AG04450 (cell line): ENCODE measurements around the gene MYH10. TPM values are rescaled to one million over a fixed set of nuclear protein-coding genes. Genes with fewer than 3 reads are reported as not detected.

Experiments
- CTCF ChIA-PET: fragments of 300-600, 350-600 bp; formaldehyde crosslinking; extraction: SDS; loops from one replicate; lab custom pipeline; 2022; ENCODE audit warnings: antibody characterized with exemption, inconsistent platforms; lab: Charles Lee
- POLR2A ChIA-PET: fragments of 350-600 bp; formaldehyde crosslinking; extraction: SDS; loops from one replicate; lab custom pipeline; 2021; ENCODE audit warnings: antibody characterized with exemption, inconsistent platforms; lab: Yijun Ruan, JAX
- DNase-seq: peaks from one replicate; pipeline ENCODE4 v3.0.0-alpha.2; 2011; ENCODE audit warnings: low read depth, low spot score
- H3K27ac ChIP-seq: one replicate; pipeline ENCODE4 v1.5.1; 2012; ENCODE audit warnings: low read depth, low read length, control low read depth
- H3K27me3 ChIP-seq: one replicate; pipeline ENCODE4 v1.6.0; 2012; ENCODE audit warnings: low read length; ENCODE audit not compliant: control insufficient read depth, insufficient read depth
- H3K4me3 ChIP-seq: 2 replicates; pipeline ENCODE4 v1.5.1; 2011; ENCODE audit warnings: mild to moderate bottlenecking, low read depth, low read length, control low read depth
- H3K9me3 ChIP-seq: 2 replicates; pipeline ENCODE4 v1.5.1; 2012; ENCODE audit warnings: low read length; ENCODE audit not compliant: control insufficient read depth, insufficient read depth
- CTCF ChIP-seq: IDR thresholded peaks from 2 replicates; pipeline ENCODE4 v1.5.1; 2011; ENCODE audit warnings: low read depth, low read length, control low read depth, inconsistent platforms
- polyA plus RNA-seq: library from polyadenylated mRNA; depleted of rRNA; stranded (reverse); fragments of >200 nt; gene quantifications from 2 replicates; pipeline ENCODE4 v1.2.3, GENCODE V29; 2011

MYH10 gene
- polyA plus RNA-seq, 1 experiment: 103 TPM

- ChIA-PET POLR2A (no interaction called here), CTCF (no interaction called here)
- Histone ChIP-seq H3K27me3 (no peaks in the 10 kb centered on the region), H3K9me3 (no peaks in the 10 kb centered on the region), H3K4me3 (no peak overlapping the region), H3K27ac (no peak overlapping the region)
- no peak for DNase-seq
- TF ChIP-seq CTCF: no peak
Observed at GRCh38 chr17:8522577-8522976, 107.9 kb downstream of the MYH10 start.

GRCh38 chr17:8520981-8521380 lies 109.5 kb downstream of the MYH10 start:
- ChIA-PET POLR2A (no interaction called here), CTCF (interaction anchor here (0.6 kb wide), 1 partner anchor 137 kb away, joined by 3 read pairs; no protein-coding TSS in a partner anchor)
- H3K27ac ChIP-seq: no peak overlapping the region
- DNase-seq: no peak
- no peak for TF ChIP-seq CTCF
- H3K4me3 ChIP-seq: no peak overlapping the region
- H3K27me3 ChIP-seq: no peaks in the 10 kb centered on the region
- H3K9me3 ChIP-seq: no peaks in the 10 kb centered on the region

GRCh38 chr17:8518850-8519249 lies 111.7 kb downstream of the MYH10 start:
- no peak overlapping the region for H3K27ac ChIP-seq
- no peak for DNase-seq
- no peaks in the 10 kb centered on the region for H3K9me3 ChIP-seq
- H3K4me3 ChIP-seq: no peak overlapping the region
- ChIA-PET POLR2A (no interaction called here), CTCF (no interaction called here)
- no peak for TF ChIP-seq CTCF
- H3K27me3 ChIP-seq: no peaks in the 10 kb centered on the region

- ChIA-PET POLR2A (no interaction called here), CTCF (no interaction called here)
- no peak for DNase-seq
- H3K4me3 ChIP-seq: no peak overlapping the region
- no peak for TF ChIP-seq CTCF
- H3K27ac ChIP-seq: no peak overlapping the region
- no peaks in the 10 kb centered on the region for H3K27me3 ChIP-seq
- no peaks in the 10 kb centered on the region for H3K9me3 ChIP-seq
Observed at GRCh38 chr17:8518326-8518725, 112.2 kb downstream of the MYH10 start.

GRCh38 chr17:8514801-8515200 lies 115.7 kb downstream of the MYH10 start:
- Histone ChIP-seq H3K27ac (no peak overlapping the region), H3K4me3 (no peak overlapping the region), H3K27me3 (no peaks in the 10 kb centered on the region), H3K9me3 (no peaks in the 10 kb centered on the region)
- CTCF ChIA-PET: interaction anchor here (0.6 kb wide), 1 partner anchor 265 kb away, joined by 4 read pairs; no protein-coding TSS in a partner anchor
- DNase-seq: no peak
- no peak for TF ChIP-seq CTCF
- POLR2A ChIA-PET: no interaction called here
